GM21786 (cell line): ENCODE data around the gene TCAIM.
"Not testable (repeated sequence)": the region's sequence is repeated elsewhere in the genome, so short reads cannot be mapped to it uniquely, and the experiment has no call there.

Experiments
- ATAC-seq: cut with Tn5 transposase; IDR thresholded peaks from one replicate; pipeline ENCODE4 v1.9.1; 2021; ENCODE audit not compliant: unreplicated experiment

The TCAIM gene

GRCh38 chr3:44412365-44412764, 73.8 kb downstream of the TCAIM start:
- ATAC-seq: no peak

- no peak for ATAC-seq
Observed at GRCh38 chr3:44414517-44415090, 76.0 kb downstream of the TCAIM start.

GRCh38 chr3:44415421-44415820, 76.9 kb downstream of the TCAIM start:
- ATAC-seq: no peak

- ATAC-seq: no peak
Observed at GRCh38 chr3:44416031-44417030, 77.8 kb downstream of the TCAIM start.

GRCh38 chr3:44418118-44418517, 79.6 kb downstream of the TCAIM start:
- not testable (repeated sequence) for ATAC-seq

GRCh38 chr3:44418549-44418948, 80.0 kb downstream of the TCAIM start:
- ATAC-seq: no peak

GRCh38 chr3:44419116-44419922, 80.8 kb downstream of the TCAIM start:
- no peak for ATAC-seq

- no peak for ATAC-seq
Observed at GRCh38 chr3:44419923-44420650, 81.5 kb downstream of the TCAIM start.

- no peak for ATAC-seq
Observed at GRCh38 chr3:44420676-44421075, 82.1 kb downstream of the TCAIM start.

- ATAC-seq: no peak
Observed at GRCh38 chr3:44421280-44421679, 82.7 kb downstream of the TCAIM start.

GRCh38 chr3:44424758-44425157, 86.2 kb downstream of the TCAIM start:
- no peak for ATAC-seq

GRCh38 chr3:44427683-44428082, 89.1 kb downstream of the TCAIM start:
- no peak for ATAC-seq

GRCh38 chr3:44428910-44429309, 90.3 kb downstream of the TCAIM start:
- no peak for ATAC-seq

GRCh38 chr3:44429459-44429858, 90.9 kb downstream of the TCAIM start:
- ATAC-seq: no peak

- ATAC-seq: no peak
Observed at GRCh38 chr3:44430466-44430865, 91.9 kb downstream of the TCAIM start.

- no peak for ATAC-seq
Observed at GRCh38 chr3:44434834-44435510, 96.4 kb downstream of the TCAIM start.

- no peak for ATAC-seq
Observed at GRCh38 chr3:44436181-44436580, 97.6 kb downstream of the TCAIM start.

- no peak for ATAC-seq
Observed at GRCh38 chr3:44437800-44438199, 99.2 kb downstream of the TCAIM start.

GRCh38 chr3:44439499-44440295, 101.1 kb downstream of the TCAIM start:
- ATAC-seq: peak; percentile 98
